HG03342 (cell line): ENCODE measurements around the gene SIRT2.
"Not testable (repeated sequence)": the region's sequence is repeated elsewhere in the genome, so short reads cannot be mapped to it uniquely, and the experiment has no call there.

Source experiments
- ATAC-seq: cut with Tn5 transposase; IDR thresholded peaks from one replicate; pipeline ENCODE4 v1.9.1; 2021; ENCODE audit warnings: mild to moderate bottlenecking, moderate library complexity; ENCODE audit not compliant: unreplicated experiment

SIRT2 gene

DNA sequence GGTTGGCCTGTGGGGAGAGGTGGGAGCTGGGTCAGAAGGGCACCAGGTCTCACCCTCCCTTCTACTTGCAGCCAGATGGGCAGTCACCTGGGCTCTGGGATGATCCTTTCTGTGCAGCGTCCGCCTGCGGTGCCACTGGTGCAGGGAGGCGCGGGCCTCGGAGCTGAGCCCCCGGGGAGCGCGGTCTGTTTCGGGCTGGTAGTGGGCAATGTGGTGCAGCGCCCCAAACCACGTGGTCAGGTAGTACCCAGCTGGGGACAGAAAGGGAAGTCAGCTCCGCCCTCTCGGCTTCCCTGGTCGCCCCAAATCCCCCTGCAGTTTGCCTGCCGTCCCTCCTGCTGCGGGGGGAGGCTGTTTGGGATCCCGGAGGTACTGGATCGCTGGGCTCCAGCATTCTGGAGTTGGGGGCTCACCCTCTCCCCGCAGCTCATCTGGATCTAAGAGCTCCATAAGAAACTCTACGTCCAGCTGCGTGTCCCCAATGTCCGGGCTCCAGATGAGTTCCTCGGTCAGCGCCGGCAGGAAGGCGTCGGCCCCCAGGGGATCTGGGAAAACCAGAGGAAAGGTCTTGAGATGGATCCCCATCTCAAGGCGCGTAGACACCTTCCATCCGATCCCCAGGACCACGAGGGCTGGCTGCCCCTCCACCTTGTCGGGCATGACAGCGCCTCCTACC is 30.1 kb downstream of the SIRT2 start:
- no peak for ATAC-seq

DNA sequence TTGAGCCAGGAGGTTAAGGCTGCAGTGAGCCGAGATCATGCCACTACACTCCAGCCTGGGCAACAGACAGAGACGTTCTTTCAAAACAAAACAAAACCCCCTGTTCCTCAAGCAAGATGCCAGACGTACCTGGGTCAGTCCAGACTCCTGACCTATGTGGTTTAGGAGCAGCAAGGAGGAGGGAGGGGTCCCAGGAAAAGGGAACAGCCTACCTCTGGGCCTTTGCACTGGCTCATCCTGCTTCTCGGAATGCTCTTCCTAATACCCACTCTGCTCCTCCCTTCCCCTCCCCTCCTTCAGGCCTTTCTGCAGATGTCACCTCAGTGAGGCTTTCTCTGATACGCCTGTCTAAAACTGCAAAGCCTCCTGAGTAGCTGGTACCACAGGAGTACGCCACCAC is 30.9 kb downstream of the SIRT2 start:
- no peak for ATAC-seq

DNA sequence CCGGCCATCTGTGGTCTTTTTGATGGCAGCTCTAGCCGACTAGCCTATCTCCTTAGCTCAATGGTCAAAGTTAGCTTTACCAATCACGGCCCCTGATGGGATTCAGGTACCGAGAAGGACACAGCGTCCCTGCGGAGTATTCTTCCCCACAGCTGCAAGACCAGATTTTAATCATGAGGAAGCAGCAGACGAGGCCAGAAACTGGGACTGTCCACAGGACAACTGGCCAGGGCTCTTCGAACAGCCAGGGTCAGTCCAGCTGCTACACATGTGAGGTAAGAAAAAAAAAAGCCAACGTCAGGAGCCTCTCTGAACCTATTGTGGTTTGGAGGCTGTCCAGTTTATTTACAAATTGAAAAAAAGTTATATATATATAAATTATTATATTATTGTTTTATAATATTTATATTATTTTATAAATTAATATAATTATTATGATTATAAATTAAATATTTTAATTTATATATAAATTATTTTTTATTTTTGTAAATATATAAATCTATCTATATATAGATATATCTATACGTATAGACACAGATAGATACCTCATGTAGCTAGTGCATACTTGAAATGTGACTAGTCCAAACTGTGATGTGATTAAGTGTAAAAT is 32.1 kb downstream of the SIRT2 start:
- no peak for ATAC-seq

DNA sequence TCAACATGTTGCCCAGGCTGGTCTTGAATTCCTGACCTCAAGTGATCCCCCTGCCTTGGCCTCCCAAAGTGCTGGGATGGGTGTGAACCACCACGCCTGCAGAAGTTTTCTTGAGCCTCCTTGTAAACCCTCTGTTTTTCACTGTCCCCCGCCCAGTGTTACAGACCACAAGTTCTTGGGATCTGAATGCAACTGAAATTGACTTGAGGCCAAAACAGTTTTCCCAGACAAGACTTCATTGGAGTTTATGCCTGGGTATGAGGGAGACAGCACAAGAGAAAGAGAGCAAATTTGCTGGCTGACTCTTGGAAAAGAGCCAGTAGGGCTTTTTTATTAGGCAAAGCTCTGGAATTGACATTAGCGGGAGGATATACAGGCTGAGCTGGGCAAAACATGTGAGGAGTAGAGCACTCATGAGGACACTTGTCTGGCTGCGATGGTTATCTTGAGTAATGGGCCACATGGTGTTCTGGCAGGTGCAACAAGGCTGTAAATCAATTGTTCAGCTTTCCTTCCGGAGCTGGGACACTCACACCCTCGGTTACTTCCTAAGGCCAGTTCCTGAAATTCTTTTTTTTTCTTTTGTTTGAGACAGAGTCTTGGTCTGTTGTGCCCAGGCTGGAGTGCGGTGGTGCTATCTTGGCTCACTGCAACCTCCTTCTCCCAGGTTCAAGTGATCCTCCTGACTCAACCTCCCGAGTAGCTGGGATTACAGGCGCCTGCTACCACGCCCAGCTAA is 36.9 kb downstream of the SIRT2 start:
- no peak for ATAC-seq

DNA sequence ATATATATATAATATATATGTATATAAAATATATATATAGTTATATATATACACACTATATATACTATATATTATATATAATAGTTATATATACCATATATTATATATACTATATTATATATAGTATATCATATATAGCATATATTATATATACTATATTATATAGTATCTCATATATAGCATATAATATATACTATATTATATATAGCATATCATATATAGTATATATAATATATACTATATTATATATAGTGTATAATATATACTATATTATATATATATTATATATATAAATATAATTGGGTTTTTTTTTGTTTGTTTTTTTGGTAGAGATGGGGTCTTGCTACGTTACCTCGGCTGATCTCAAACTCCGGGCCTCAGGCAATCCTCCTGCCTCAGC is 38.0 kb downstream of the SIRT2 start:
- ATAC-seq = no peak

DNA sequence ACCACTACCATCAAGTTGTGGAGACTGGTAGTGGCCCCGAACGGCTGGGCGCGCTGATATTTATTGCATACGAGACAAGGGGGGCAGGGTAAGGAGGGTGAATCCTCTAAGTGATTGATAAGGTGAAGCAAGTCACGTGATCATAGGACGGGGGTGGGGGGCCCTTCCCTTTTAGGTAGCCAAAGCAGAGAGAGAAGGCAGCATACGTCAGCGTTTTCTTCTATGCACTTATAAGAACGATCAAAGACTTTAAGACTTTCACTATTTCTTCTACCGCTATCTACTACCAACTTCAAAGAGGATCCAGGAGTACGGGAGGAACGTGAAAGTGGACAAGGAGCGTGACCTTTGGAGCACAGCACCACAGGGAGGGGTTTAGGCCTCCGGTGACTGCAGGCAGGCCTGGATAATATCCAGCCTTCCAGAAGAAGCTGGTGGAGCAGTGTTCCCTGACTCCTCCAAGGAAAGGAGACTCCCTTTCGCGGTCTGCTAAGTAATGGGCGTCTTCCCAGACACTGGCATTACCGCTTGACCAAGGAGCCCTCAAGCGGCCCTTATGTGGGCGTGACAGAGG is 39.7 kb downstream of the SIRT2 start:
- not testable (repeated sequence) for ATAC-seq

DNA sequence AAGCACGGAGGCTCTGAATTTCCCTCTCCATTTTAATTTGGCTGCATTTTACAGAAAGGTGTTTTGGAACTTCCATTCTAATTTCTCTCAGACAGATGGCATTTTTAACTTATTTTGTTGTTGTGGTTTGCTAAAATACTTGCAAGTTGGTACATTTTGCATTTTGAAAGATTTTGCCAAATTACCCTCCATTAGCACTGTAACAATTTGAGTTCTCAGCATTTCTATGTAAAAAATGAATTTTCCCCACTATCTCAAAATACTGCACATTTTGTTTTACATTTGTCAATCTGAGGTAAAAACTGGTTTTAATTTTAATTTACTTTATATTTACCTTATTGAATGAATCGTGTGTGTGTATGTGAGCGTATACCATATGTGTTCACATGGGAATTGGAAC is 42.6 kb downstream of the SIRT2 start:
- no peak for ATAC-seq

DNA sequence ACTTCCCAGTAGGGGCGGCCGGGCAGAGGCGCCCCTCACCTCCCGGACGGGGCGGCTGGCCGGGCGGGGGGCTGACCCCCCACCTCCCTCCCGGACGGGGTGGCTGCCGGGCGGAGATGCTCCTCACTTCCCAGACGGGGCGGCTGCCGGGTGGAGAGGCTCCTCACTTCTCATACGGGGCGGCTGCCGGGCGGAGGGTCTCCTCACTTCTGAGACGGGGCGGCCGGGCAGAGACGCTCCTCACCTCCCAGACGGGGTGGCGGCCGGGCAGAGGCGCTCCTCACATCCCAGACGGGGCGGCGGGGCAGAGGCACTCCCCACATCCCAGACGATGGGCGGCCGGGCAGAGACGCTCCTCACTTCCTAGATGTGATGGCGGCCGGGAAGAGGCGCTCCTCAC is 43.7 kb downstream of the SIRT2 start:
- not testable (repeated sequence) for ATAC-seq

DNA sequence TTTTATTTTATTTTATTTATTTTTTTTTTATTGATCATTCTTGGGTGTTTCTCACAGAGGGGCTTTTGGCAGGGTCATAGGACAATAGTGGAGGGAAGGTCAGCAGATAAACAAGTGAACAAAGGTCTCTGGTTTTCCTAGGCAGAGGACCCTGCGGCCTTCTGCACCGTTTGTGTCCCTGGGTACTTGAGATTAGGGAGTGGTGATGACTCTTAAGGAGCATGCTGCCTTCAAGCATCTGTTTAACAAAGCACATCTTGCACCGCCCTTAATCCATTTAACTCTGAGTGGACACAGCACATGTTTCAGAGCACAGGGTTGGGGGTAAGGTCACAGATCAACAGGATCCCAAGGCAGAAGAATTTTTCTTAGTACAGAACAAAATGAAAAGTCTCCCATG is 44.5 kb downstream of the SIRT2 start:
- not testable (repeated sequence) for ATAC-seq

DNA sequence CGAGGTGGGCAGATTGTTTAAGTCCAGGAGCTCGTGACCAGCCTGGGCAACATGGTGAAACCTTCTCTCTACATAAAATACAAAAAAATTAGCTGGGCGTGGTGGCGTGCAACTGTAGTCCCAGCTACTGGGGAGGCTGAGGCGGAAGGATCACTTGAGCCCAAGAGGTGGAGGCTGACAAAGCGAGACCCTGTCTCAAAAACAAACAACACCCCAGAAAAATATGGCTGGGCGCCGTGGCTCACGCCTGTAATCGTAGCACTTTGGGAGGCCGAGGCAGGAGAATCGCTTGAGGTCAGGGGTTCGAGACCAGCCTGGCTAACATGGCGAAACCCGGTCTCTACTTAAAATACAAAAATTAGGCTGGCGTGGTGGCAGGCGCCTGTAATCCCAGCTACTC is 46.2 kb downstream of the SIRT2 start:
- no peak for ATAC-seq

DNA sequence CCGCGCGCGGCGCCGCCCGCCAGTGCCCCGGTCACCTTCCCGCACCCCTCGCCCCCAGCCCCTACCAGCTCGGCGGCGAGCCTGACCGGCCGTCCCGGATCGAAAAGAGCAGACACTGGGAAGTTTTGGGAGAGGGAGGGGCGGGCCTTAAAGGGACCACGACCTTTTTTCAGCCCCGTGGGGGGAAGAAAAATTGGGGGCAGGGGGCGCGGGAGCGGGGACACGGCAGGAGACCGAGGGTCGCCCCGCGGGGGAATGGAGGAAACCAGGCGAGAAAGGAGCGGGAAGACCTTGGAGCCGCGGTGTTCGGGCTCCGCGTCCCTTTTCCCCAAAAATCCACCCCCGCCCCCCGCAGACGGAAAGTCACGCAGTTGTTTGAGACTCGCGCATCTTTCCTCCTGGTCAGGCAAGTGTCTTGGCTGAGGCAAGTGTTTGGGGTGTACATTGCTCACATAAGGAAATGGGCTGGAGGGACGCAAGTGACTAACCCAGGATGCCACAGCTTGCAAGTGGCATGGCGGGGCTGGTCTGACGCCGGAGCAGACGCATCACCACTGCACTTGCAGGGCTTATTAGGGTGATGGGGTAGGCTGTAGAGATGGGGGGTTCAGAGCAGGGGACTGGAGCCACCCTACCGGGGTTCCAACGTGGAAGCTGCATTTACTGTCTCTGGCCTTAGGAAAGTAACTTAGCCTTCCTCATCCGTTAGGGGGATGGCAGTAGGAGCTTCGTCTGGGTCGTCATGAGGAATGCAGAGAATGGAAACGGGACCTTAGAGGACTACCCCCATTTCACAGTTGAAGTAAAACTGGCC is 47.0 kb downstream of the SIRT2 start:
- no peak for ATAC-seq

DNA sequence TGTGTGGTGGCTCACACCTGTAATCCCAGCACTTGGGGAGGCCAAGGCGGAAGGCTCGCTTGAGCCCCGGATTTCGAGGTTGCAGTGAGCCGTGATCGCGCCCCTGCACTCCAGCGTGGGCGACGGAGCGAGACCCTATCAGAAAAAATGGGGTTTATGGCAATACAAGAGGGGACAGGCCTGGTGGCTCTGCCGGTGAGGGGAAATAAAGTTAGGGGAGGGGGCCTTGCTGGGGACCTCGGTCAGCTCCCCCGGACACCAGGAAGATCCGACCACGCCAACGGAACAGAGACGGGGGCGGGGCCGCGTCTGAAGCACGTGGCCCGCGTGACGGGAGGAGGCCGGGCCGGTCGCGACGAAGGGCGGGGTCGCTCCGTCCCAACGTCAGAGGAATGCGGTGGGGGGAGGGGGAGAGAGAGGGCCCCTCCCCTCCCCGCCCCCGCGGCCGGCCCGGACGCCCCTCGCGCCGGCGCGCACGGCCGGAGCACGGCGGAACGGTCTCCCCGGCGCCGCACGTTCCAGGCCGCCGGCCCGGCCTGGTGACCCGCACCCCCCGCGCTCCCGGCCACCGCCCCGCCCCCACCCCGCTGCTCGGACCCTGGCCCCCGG is 47.7 kb downstream of the SIRT2 start:
- ATAC-seq = no peak

DNA sequence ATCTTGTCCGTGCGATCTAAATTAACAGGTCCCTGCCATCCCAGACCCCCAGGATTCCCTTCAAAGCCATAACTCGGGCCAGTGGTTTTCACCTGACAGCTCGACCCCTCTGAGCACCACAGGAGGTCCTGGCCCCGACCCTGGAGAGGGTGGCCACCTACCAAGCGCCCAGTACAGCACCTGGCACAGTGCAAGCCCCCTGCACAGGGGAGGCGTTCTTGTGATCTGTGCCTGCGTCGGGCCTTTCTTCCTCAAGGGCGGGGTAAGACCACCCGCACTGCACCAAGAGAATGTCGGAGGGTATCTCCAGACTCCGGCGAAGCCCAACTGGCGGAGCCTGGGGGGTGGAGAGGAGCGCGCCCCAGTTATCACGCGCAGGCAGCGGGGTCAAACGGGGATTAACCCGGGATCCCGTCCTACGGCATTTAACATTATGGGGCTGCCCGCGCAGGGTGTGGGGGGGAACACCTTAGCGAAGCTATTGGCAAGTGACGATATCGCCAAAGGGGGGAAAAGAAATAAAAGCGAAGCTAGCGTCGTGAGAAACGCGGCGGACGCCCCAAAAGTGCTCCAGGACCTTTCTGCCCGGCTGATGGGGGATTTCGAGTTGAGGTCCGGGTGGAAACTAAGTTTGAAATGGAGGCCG is 48.3 kb downstream of the SIRT2 start:
- no peak for ATAC-seq

DNA sequence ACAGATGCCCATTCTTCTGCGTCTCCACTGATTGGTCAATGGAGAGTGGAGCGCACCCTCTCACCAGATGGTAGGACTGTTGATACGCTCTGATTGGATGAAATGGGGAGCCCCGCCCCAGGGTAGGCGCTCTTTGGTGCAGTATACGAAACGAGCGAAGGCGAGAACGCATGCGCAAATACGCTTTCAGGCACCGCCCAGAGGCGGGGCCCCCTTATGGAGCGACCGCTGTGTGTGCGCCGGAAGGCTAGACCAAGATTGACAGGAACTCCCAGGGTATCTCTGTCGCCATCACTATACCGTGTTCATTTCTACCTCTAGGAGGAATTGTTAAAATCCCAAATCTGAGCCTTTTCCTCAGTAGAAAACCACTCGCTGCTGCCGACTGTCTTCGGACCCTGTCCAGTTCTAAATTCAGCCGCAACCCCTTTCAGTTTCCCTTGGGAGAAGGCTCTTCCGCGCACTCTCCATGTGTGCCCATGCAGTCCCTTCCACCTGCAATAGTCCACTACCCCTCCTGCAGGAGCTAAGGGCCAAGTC is 48.9 kb downstream of the SIRT2 start:
- peak; percentile 59 for ATAC-seq

DNA sequence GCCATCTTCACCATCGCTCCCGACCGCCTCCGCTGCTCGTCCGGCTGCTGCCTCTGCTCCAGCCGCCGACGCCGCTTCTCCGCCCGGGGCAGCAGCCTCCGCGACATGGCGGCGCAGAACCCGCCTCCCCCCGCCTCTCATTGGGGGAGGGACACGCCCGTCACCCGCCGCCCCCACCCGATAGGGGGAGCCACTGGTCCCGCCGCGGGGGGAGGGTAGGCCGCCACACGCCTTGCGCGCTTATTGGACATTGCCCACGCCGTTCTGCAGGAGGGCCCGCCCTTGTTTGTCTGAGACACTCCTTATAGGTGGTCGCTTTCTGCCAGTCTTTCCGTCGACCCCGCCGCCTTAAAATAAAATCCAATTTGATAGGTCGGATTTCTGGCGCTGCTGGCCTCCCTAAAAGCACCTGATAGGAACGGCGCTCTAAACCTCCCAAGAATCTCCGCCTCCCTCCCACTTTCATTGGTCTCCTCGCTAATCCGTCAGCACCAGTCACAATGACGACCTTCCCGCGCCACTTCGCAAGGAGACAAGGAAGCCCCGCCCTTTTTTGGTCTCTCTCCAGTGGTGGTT is 49.5 kb downstream of the SIRT2 start, which contains the start of gene HNRNPL:
Gene HNRNPL (minus strand): TSS at position 127 of the 576 bp plus-strand sequence. CDS start 20 bp downstream, at position 107.
- ATAC-seq = peak; percentile 53

DNA sequence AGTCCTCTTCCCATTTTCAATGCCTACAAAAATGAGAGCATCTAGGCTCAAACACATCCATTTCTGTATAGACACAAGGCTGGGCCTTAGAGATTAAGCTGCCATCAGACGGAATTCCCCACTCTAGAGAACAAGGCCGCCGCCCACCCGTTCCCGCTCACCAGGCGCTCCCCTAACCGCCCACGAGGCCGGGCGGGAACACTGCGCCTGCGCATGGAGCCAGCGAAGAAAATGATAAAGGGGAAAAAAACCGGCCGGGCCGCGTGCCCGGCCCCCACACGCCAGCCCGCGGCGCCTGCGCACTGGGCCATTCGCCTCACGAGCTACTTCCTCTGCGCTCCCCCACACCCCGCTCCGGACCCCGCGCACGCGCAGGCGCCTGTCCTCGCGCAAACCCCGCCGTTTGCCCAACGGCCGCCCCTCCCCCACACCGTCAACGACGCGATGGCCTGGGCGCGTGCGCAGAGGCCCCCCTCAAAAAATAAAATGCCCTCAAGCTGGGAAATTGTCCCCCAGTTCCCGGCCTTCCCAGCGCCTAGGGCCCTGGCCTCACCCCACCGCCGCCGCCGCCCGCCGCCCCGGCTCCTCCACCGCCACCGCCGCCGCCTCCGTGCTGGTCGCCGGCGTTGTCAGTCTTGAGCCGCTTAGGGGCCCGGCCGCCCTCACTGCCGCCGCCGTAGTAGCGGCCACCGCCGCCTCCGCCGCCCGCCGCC is 50.1 kb downstream of the SIRT2 start:
- ATAC-seq = no peak

DNA sequence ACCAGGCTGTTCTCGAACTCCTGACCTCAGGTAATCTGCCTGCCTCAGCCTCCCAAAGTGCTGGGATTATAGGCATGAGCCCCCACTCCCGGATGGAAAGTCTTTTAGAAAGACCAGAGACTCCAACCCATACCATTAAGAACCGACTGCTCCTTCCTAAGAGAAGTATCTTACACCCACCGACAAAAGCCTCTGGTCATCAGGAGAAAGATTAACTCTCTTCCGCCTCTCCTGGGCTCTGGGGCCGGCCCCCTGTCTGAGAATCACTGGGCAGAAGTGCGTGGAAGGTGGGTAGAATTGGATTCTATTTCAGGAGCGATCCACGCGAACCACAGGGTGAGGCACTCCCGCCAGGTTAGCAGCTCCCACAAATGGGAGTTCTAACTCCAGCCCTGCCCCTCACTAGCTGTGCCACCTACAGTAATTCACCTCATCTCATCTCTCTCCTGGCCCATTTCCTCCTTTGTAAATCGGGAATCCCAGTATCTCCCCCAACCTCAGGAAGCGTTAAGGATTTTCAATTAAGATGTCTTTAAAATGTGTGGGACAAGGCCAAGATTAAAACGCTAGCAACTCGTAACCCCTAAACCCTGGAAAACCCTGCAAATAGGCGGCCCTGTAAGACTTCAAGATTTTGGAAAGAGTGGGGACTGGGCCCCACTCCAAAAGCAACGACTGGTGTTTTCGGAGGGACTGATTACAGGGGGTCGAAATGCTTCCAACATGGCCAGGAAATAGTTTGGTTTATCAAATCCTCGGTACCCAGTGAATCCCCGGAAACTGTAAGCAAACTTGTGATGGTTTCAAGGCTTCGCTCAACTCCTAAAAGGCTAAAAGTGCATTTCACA is 50.9 kb downstream of the SIRT2 start:
- no peak for ATAC-seq

DNA sequence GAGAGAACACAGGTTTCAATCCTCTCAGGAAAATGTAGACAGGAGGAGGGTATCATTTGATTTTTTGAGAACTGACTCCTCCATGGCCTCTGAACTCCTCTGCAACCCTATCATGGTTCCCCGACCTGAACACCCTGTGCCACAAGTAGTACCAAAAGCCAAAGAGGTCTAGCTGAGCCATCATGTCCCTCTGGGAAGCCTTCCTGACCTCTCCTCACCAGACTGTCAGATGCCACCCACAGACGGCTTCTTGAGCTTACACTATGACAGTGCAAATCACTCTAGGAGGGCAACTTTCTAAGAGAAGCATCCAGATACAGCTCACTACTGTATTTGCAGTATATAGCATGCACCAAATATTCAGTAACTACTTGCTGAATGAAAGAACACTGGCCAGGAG is 53.3 kb downstream of the SIRT2 start:
- ATAC-seq = no peak
